NCI-H82 (cell line): ENCODE results near the gene ADNP.
"Not testable (repeated sequence)": the region's sequence is repeated elsewhere in the genome, so short reads cannot be mapped to it uniquely, and the experiment has no call there.

Experiments used
- DNase-seq: peaks from one replicate; lab custom pipeline; 2025; lab: John Stamatoyannopoulos, UW

The ADNP gene

GRCh38 chr20:50903353-50904051 is 27.7 kb downstream of the ADNP start:
- no peak for DNase-seq

- DNase-seq: no peak
Measured at GRCh38 chr20:50901301-50901700, 29.9 kb downstream of the ADNP start.

GRCh38 chr20:50900261-50900660 is 31.0 kb downstream of the ADNP start:
- DNase-seq: no peak

- no peak for DNase-seq
Measured at GRCh38 chr20:50898475-50898874, 32.8 kb downstream of the ADNP start.

- DNase-seq: no peak
Measured at GRCh38 chr20:50895111-50895830, 36.0 kb downstream of the ADNP start.

GRCh38 chr20:50893620-50894019 is 37.6 kb downstream of the ADNP start:
- no peak for DNase-seq

GRCh38 chr20:50892394-50892793 is 38.8 kb downstream of the ADNP start:
- no peak for DNase-seq

GRCh38 chr20:50891138-50891537 is 40.1 kb downstream of the ADNP start:
- no peak for DNase-seq

- DNase-seq: no peak
Measured at GRCh38 chr20:50887576-50887975, 43.7 kb downstream of the ADNP start.

GRCh38 chr20:50886184-50886790 is 45.0 kb downstream of the ADNP start:
- peak; percentile 42 for DNase-seq

GRCh38 chr20:50885781-50886180 is 45.5 kb downstream of the ADNP start:
- peak; percentile 42 for DNase-seq

- DNase-seq: peak; percentile 42
Measured at GRCh38 chr20:50885068-50885467, 46.2 kb downstream of the ADNP start.

GRCh38 chr20:50883856-50884255 is 47.4 kb downstream of the ADNP start:
- no peak for DNase-seq

- not testable (repeated sequence) for DNase-seq
Measured at GRCh38 chr20:50881759-50882424, 49.3 kb downstream of the ADNP start.

- no peak for DNase-seq
Measured at GRCh38 chr20:50879649-50880550, 51.3 kb downstream of the ADNP start.

- no peak for DNase-seq
Measured at GRCh38 chr20:50877232-50877743, 53.9 kb downstream of the ADNP start.

GRCh38 chr20:50876816-50877215 is 54.4 kb downstream of the ADNP start:
- no peak for DNase-seq

GRCh38 chr20:50876063-50876685 is 55.1 kb downstream of the ADNP start:
- no peak for DNase-seq

GRCh38 chr20:50874758-50875665 is 56.2 kb downstream of the ADNP start:
- no peak for DNase-seq
